Measurements from ENCODE around the gene SLC22A16. TPM values are rescaled to one million over a fixed set of nuclear protein-coding genes. Genes with fewer than 3 reads are reported as not detected.
A peak's percentile ranks its signal among the peaks of the same experiment; 100 is the strongest.
"Not testable (repeated sequence)": the region's sequence is repeated elsewhere in the genome, so short reads cannot be mapped to it uniquely, and the experiment has no call there.

SLC22A16 gene
- total RNA-seq, 1 experiment from 2014 or later: not detected

DNA sequence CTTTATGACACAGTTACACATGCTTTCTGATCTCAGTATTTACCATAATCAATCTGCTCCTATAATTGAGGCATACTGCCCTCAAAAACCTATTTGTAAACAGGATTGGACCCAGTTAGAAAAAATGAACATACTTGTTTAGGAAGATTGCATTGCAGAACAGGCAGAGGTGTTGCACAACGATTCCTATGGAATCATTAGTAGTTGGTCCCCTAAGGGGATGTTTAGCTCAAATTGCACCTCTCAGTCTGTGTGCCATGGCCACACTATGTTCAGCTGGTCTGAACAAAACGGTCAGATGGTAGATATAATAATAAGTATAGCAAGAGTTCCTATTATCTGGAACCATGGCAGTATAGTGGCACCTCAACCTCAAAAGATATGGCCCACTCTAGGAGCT, 28.5 kb upstream of the SLC22A16 start:
- not testable (repeated sequence) for H3K9me3 ChIP-seq (replicated peaks); H3K4me1 ChIP-seq; H3K36me3 ChIP-seq; H3K4me3 ChIP-seq; H3K27ac ChIP-seq; DNase-seq; H3K27me3 ChIP-seq

- no peak overlapping the region for H3K27ac ChIP-seq
- H3K4me3 ChIP-seq: no peak overlapping the region
- no peaks in the 10 kb centered on the region; the same call in 1 of the 2 replicates for H3K9me3 ChIP-seq (replicated peaks)
- H3K27me3 ChIP-seq: no peaks in the 10 kb centered on the region
- no peaks in the 10 kb centered on the region for H3K36me3 ChIP-seq
- peaks cover 24% of the 10 kb centered on the region for H3K4me1 ChIP-seq
- DNase-seq: no peak
Measured at GRCh38 chr6:110495949-110496348, 19.5 kb upstream of the SLC22A16 start.

GRCh38 chr6:110493253-110493800, 16.9 kb upstream of the SLC22A16 start:
- Histone ChIP-seq H3K27me3 (no peaks in the 10 kb centered on the region; the same call in 1 of the 2 replicates), H3K36me3 (no peaks in the 10 kb centered on the region; the same call in 1 of the 2 replicates), H3K9me3 (replicated peaks) (no peaks in the 10 kb centered on the region), H3K4me1 (peaks cover 35% of the 10 kb centered on the region), H3K27ac (no peak overlapping the region), H3K4me3 (no peak overlapping the region)
- peak; percentile 26 to 59 for DNase-seq

DNA sequence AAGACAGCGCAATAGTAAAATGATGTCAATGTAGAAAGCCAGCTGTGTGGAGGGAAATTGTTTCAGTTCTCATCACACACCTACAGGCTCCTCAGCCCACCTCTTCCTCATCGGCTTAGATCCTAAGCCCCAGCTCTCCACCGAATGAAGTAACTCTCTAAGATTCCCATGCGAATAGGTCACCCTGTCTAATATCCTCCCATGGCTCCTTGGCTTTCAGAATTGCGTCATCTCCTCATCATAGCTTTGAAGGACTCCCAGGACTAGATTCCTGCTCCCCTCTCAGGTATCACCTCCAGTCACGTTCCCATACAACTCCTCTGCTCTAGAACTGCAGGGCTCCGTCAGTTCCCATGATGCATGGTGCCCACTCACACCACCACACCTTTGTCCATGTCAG, 16.2 kb upstream of the SLC22A16 start:
- H3K4me1 ChIP-seq: peaks cover 35% of the 10 kb centered on the region
- peak in 1 of 2 experiments; percentile 21 for DNase-seq
- H3K36me3 ChIP-seq: no peaks in the 10 kb centered on the region; the same call in 1 of the 2 replicates
- H3K4me3 ChIP-seq: no peak overlapping the region
- no peak overlapping the region for H3K27ac ChIP-seq
- no peaks in the 10 kb centered on the region for H3K9me3 ChIP-seq (replicated peaks)
- no peaks in the 10 kb centered on the region; the same call in 1 of the 2 replicates for H3K27me3 ChIP-seq

- peak in 1 of 2 experiments; percentile 55 for DNase-seq
- Histone ChIP-seq H3K27ac (peak overlapping the region; percentile 67), H3K36me3 (no peaks in the 10 kb centered on the region; the same call in 1 of the 2 replicates), H3K27me3 (no peaks in the 10 kb centered on the region; the same call in 1 of the 2 replicates), H3K9me3 (replicated peaks) (no peaks in the 10 kb centered on the region), H3K4me3 (peak overlapping the region; percentile 41), H3K4me1 (peaks cover 35% of the 10 kb centered on the region)
Measured at GRCh38 chr6:110491644-110492317, 15.4 kb upstream of the SLC22A16 start.

GRCh38 chr6:110491299-110491643, 14.9 kb upstream of the SLC22A16 start:
- DNase-seq: no peak
- peak overlapping the region; percentile 41; the same call in 1 of the 2 replicates for H3K4me3 ChIP-seq
- H3K27me3 ChIP-seq: no peaks in the 10 kb centered on the region; the same call in 1 of the 2 replicates
- H3K9me3 ChIP-seq (replicated peaks): no peaks in the 10 kb centered on the region
- H3K4me1 ChIP-seq: peaks cover 35% of the 10 kb centered on the region
- H3K36me3 ChIP-seq: no peaks in the 10 kb centered on the region; the same call in 1 of the 2 replicates
- no peak overlapping the region for H3K27ac ChIP-seq

- no peak overlapping the region for H3K4me3 ChIP-seq
- peaks cover 35% of the 10 kb centered on the region for H3K4me1 ChIP-seq
- no peaks in the 10 kb centered on the region for H3K9me3 ChIP-seq (replicated peaks)
- H3K36me3 ChIP-seq: no peaks in the 10 kb centered on the region; the same call in 1 of the 2 replicates
- H3K27me3 ChIP-seq: no peaks in the 10 kb centered on the region; the same call in 1 of the 2 replicates
- no peak overlapping the region for H3K27ac ChIP-seq
- DNase-seq: peak in 1 of 2 experiments; percentile 24
Measured at GRCh38 chr6:110490110-110490509, 13.7 kb upstream of the SLC22A16 start.

DNA sequence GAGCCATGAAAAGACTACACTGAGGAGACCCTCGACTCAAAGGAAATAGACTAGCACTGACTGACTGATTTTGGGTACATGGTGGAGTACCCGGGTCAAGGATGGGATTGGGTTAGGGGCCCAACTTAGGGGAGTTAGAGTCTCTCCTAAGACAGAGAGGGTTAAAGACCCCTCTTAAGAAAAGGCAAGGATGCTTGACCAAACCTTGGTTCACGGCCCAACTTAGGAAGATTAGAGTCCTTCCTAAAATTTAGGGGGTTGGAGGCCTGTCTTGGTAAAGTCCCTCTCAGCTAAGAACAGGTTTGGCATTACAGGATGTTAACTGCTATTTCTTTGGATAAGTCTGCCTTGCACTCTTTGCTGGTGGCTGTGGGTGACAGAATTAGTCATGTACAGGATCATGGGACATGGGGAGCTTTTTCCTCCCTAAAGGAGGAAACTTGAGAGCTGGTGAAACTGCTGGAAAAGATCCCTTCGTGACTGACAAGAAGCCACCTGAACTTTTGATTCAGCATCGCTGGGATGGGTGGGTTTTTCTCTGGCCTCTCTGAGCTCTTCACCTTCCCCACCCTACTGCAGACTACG, 12.3 kb upstream of the SLC22A16 start:
- DNase-seq: no peak
- peaks cover 35% of the 10 kb centered on the region for H3K4me1 ChIP-seq

DNA sequence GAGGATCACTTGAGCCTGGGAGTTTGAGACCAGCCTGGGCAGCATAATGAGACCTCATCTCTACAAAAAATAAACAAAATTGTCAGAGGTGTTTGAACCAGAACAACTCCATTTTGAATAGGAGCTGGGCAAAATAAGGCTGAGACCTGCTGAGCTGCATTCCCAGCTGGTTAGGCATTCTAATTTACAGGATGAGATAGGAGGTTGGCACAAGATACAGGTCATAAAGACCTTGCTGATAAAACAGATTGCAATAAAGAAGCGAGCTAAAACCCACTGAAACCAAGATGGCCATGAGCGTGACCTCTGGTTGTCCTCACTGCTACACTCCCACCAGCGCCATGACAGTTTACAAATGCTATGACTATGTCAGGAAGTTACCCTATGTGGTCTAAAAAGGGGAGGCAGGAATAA, 11.6 kb upstream of the SLC22A16 start:
- not testable (repeated sequence) for H3K4me3 ChIP-seq; H3K27me3 ChIP-seq; H3K36me3 ChIP-seq; H3K27ac ChIP-seq; H3K9me3 ChIP-seq (replicated peaks); DNase-seq
- H3K4me1 ChIP-seq: peaks cover 31% of the 10 kb centered on the region

More for the DNA sequence above, 12.3 kb upstream of the SLC22A16 start:
- Histone ChIP-seq H3K27ac (no peak overlapping the region), H3K4me3 (no peak overlapping the region), H3K27me3 (no peaks in the 10 kb centered on the region; the same call in 1 of the 2 replicates), H3K9me3 (replicated peaks) (no peaks in the 10 kb centered on the region), H3K36me3 (no peaks in the 10 kb centered on the region; the same call in 1 of the 2 replicates)

- H3K4me3 ChIP-seq: no peak overlapping the region
- H3K27ac ChIP-seq: no peak overlapping the region
- H3K36me3 ChIP-seq: no peaks in the 10 kb centered on the region; the same call in 1 of the 2 replicates
- H3K9me3 ChIP-seq (replicated peaks): no peaks in the 10 kb centered on the region
- DNase-seq: no peak
- H3K27me3 ChIP-seq: no peaks in the 10 kb centered on the region; the same call in 1 of the 2 replicates
- H3K4me1 ChIP-seq: peaks cover 19% of the 10 kb centered on the region
Measured at GRCh38 chr6:110486756-110487155, 10.3 kb upstream of the SLC22A16 start.

GRCh38 chr6:110485491-110485890, 9.1 kb upstream of the SLC22A16 start:
- DNase-seq: no peak
- peaks cover 6% of the 10 kb centered on the region for H3K4me1 ChIP-seq

DNA sequence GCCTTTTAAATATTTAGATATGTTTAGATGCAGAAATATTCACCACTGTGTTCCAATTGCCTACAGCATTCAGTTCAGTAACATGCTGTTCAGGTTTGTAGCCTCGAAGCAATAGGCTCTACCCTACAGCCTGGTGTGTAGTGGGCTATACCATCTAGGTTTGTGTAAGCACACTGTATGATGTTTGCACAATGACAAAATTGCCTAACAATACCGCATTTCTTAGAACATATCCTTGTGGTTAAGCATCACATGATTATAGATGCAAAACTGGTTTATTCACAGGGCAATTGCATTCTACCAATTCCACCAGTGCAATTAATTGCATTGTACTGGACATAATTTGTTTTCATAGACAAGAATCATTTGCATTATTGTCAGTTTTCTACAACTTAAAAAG, 7.9 kb upstream of the SLC22A16 start:
- no peak for DNase-seq

More at GRCh38 chr6:110485491-110485890, 9.1 kb upstream of the SLC22A16 start:
- H3K36me3 ChIP-seq: no peaks in the 10 kb centered on the region; the same call in 1 of the 2 replicates
- no peak overlapping the region for H3K27ac ChIP-seq
- H3K9me3 ChIP-seq (replicated peaks): no peaks in the 10 kb centered on the region
- H3K4me3 ChIP-seq: no peak overlapping the region
- no peaks in the 10 kb centered on the region; the same call in 1 of the 2 replicates for H3K27me3 ChIP-seq

DNA sequence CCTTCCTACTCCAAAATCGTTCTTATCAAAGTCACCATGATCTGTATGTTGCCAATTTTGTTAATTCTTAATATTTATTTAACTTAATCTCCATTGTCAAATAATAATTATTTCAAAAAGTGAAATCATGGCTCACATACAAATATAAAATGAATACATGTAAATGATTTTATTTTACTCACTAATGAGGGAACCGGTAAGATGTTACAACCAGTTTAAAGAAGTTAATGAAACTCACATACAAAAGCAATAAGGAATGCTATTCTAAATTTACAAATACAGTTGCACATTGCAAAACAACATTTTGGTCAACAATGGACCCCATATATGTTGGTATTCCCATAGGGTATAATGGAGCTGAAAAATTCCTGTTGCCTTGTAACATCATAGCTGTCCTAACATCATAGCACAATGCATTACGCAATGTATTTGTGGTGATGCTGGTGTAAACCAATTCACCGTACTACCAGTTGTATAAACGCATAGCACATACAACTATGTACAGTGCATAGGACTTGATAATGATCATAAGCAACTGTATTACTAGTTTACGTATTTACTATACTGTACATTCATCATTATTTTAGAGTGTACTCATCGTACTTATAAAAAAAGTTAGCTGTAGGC, 6.5 kb upstream of the SLC22A16 start:
- Histone ChIP-seq H3K4me1 (no peaks in the 10 kb centered on the region), H3K4me3 (no peak overlapping the region), H3K36me3 (no peaks in the 10 kb centered on the region)

More for the DNA sequence above, 7.9 kb upstream of the SLC22A16 start:
- H3K4me3 ChIP-seq: no peak overlapping the region
- no peaks in the 10 kb centered on the region for H3K36me3 ChIP-seq
- H3K27ac ChIP-seq: no peak overlapping the region
- H3K27me3 ChIP-seq: no peaks in the 10 kb centered on the region
- H3K9me3 ChIP-seq (replicated peaks): no peaks in the 10 kb centered on the region
- H3K4me1 ChIP-seq: no peaks in the 10 kb centered on the region

DNA sequence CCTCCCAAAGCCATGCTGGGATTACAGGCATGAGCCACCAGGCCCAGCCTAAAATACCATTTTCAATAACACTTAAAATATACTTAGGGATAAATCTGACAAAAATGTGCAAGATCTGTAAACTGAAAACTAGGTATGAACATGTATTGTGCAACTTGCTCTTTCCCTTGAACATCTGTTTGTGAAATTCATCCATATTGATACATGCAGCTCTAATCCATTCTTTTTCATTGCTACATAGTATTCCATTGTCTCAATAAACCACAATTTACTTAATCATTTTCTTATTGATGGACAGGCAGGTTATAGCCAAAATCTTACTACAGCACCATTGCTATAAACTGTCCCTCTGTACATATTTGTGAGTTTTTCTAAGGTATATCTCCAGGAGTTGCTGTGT, 4.7 kb upstream of the SLC22A16 start:
- no peaks in the 10 kb centered on the region for H3K9me3 ChIP-seq (replicated peaks)
- no peak overlapping the region for H3K27ac ChIP-seq
- no peak overlapping the region for H3K4me3 ChIP-seq
- no peak for DNase-seq
- no peaks in the 10 kb centered on the region for H3K36me3 ChIP-seq
- no peaks in the 10 kb centered on the region for H3K4me1 ChIP-seq
- no peaks in the 10 kb centered on the region for H3K27me3 ChIP-seq

More for the DNA sequence above, 6.5 kb upstream of the SLC22A16 start:
- DNase-seq: no peak
- H3K27ac ChIP-seq: no peak overlapping the region
- no peaks in the 10 kb centered on the region for H3K9me3 ChIP-seq (replicated peaks)
- no peaks in the 10 kb centered on the region for H3K27me3 ChIP-seq

All from SJCRH30 (cell line).